ENCODE measurements around the gene GRID2. TPM values are rescaled to one million over a fixed set of nuclear protein-coding genes. Genes with fewer than 3 reads are reported as not detected.

The GRID2 gene
- total RNA-seq, 6 experiments from 2014 or later = not detected

- Mint-ChIP-seq H3K9me3 (peaks cover 54% of the 10 kb centered on the region), H3K27me3 (ENCODE audit: insufficient read depth) (no peaks in the 10 kb centered on the region), H3K4me3 (no peak overlapping the region), H3K4me1 (ENCODE audit: low read depth) (no peaks in the 10 kb centered on the region), H3K36me3 (ENCODE audit: low read depth) (peaks cover 5% of the 10 kb centered on the region; the same call in 1 of the 2 replicates), H3K27ac (no peak overlapping the region)
- no peak for TF ChIP-seq CTCF (IDR thresholded peaks at IDR 0.05)
- no peak for DNase-seq
Measured at GRCh38 chr4:92600638-92601037, 296.9 kb downstream of the GRID2 start.

GRCh38 chr4:92606227-92606626, 302.5 kb downstream of the GRID2 start:
- no peaks in the 10 kb centered on the region for H3K27me3 Mint-ChIP-seq (ENCODE audit: insufficient read depth)
- peaks cover 41% of the 10 kb centered on the region for H3K9me3 Mint-ChIP-seq
- H3K27ac Mint-ChIP-seq = no peak overlapping the region
- no peak for DNase-seq
- H3K4me3 Mint-ChIP-seq = no peak overlapping the region
- peaks cover 3% of the 10 kb centered on the region; the same call in 1 of the 2 replicates for H3K36me3 Mint-ChIP-seq (ENCODE audit: low read depth)
- no peak for TF ChIP-seq CTCF (IDR thresholded peaks at IDR 0.05)
- no peaks in the 10 kb centered on the region for H3K4me1 Mint-ChIP-seq (ENCODE audit: low read depth)

- no peak overlapping the region for H3K27ac Mint-ChIP-seq
- no peaks in the 10 kb centered on the region for H3K27me3 Mint-ChIP-seq (ENCODE audit: insufficient read depth)
- TF ChIP-seq CTCF (IDR thresholded peaks at IDR 0.05) = no peak
- no peaks in the 10 kb centered on the region for H3K36me3 Mint-ChIP-seq (ENCODE audit: low read depth)
- H3K4me3 Mint-ChIP-seq = no peak overlapping the region
- DNase-seq = no peak
- H3K9me3 Mint-ChIP-seq = peaks cover 29% of the 10 kb centered on the region
- H3K4me1 Mint-ChIP-seq (ENCODE audit: low read depth) = no peaks in the 10 kb centered on the region
Measured at GRCh38 chr4:92615049-92615448, 311.3 kb downstream of the GRID2 start.

- DNase-seq = no peak
- no peak for TF ChIP-seq CTCF (IDR thresholded peaks at IDR 0.05)
- Mint-ChIP-seq H3K4me3 (no peak overlapping the region), H3K27ac (no peak overlapping the region), H3K36me3 (ENCODE audit: low read depth) (no peaks in the 10 kb centered on the region), H3K9me3 (peaks cover 25% of the 10 kb centered on the region), H3K4me1 (ENCODE audit: low read depth) (no peaks in the 10 kb centered on the region), H3K27me3 (ENCODE audit: insufficient read depth) (no peaks in the 10 kb centered on the region)
Measured at GRCh38 chr4:92618968-92619367, 315.2 kb downstream of the GRID2 start.

GRCh38 chr4:92629302-92629701, 325.5 kb downstream of the GRID2 start:
- Mint-ChIP-seq H3K9me3 (peaks cover 16% of the 10 kb centered on the region), H3K27me3 (ENCODE audit: insufficient read depth) (no peaks in the 10 kb centered on the region), H3K27ac (no peak overlapping the region), H3K36me3 (ENCODE audit: low read depth) (no peaks in the 10 kb centered on the region), H3K4me3 (no peak overlapping the region), H3K4me1 (ENCODE audit: low read depth) (no peaks in the 10 kb centered on the region)
- DNase-seq = no peak
- no peak for TF ChIP-seq CTCF (IDR thresholded peaks at IDR 0.05)

GRCh38 chr4:92634882-92635281, 331.1 kb downstream of the GRID2 start:
- TF ChIP-seq CTCF (IDR thresholded peaks at IDR 0.05) = no peak
- H3K9me3 Mint-ChIP-seq = peaks cover 16% of the 10 kb centered on the region
- no peaks in the 10 kb centered on the region for H3K27me3 Mint-ChIP-seq (ENCODE audit: insufficient read depth)
- H3K4me3 Mint-ChIP-seq = no peak overlapping the region
- no peaks in the 10 kb centered on the region for H3K4me1 Mint-ChIP-seq (ENCODE audit: low read depth)
- H3K36me3 Mint-ChIP-seq (ENCODE audit: low read depth) = no peaks in the 10 kb centered on the region
- H3K27ac Mint-ChIP-seq = no peak overlapping the region
- no peak for DNase-seq
